ENCODE results near the gene TMEM132D.

GRCh38 chr12:129564768-129565167, 339.1 kb downstream of the TMEM132D start:
- TF ChIP-seq CTCF (IDR thresholded peaks at IDR 0.05; ENCODE audit: poor library complexity, severe bottlenecking): no peak
- no peak for TF ChIP-seq EZH2 (IDR thresholded peaks at IDR 0.05; ENCODE audit: borderline replicate concordance, insufficient read depth, low read length, poor library complexity, severe bottlenecking)
- no peak for TF ChIP-seq POLR2AphosphoS5 (IDR thresholded peaks at IDR 0.05)
- no peak for TF ChIP-seq SMC3 (conservative IDR thresholded peaks at IDR 0.05; ENCODE audit: poor library complexity)
- no peak for TF ChIP-seq EP300 (conservative IDR thresholded peaks at IDR 0.05; ENCODE audit: poor library complexity, severe bottlenecking)
- no peak for TF ChIP-seq REST (IDR thresholded peaks at IDR 0.05; ENCODE audit: borderline replicate concordance)
- TF ChIP-seq MXI1 (conservative IDR thresholded peaks at IDR 0.05; ENCODE audit: poor library complexity, severe bottlenecking): no peak
- no peak for TF ChIP-seq TAF1 (IDR thresholded peaks at IDR 0.05; ENCODE audit: low read depth)
- TF ChIP-seq RAD21 (conservative IDR thresholded peaks at IDR 0.05): no peak

All from neural cell (in vitro differentiated cells).